SK-N-SH (cell line): ENCODE measurements around the gene OPTC.

Source experiments
- CHD2 ChIP-seq: fragments of 150-350 bp; IDR thresholded peaks from 2 replicates; pipeline ENCODE4 v1.6.1; 2018; ENCODE audit warnings: low read length; ENCODE audit not compliant: partially characterized antibody
- ELF1 ChIP-seq: IDR thresholded peaks from 2 replicates; pipeline ENCODE4 v1.4.0; 2012
- FOSL2 ChIP-seq: IDR thresholded peaks from 2 replicates; pipeline ENCODE4 v1.4.0; 2012; ENCODE audit warnings: low read depth, mild to moderate bottlenecking, moderate library complexity, borderline replicate concordance
- JUND ChIP-seq: IDR thresholded peaks from 2 replicates; pipeline ENCODE4 v1.4.0; 2012
- POLR2AphosphoS5 ChIP-seq: IDR thresholded peaks from 2 replicates; pipeline ENCODE4 v1.6.1; 2012; ENCODE audit warnings: low read depth, low read length
- RXRA ChIP-seq: IDR thresholded peaks from 2 replicates; pipeline ENCODE4 v1.4.0; 2012; ENCODE audit warnings: low read depth, mild to moderate bottlenecking, borderline replicate concordance
- SIN3A ChIP-seq: IDR thresholded peaks from 2 replicates; pipeline ENCODE4 v1.6.1; 2012; ENCODE audit warnings: low read depth, mild to moderate bottlenecking, low read length, moderate library complexity, borderline replicate concordance
- SMC3 ChIP-seq: IDR thresholded peaks from 2 replicates; pipeline ENCODE4 v1.6.1; 2012; ENCODE audit warnings: low read depth, low read length, improper control_type of control experiment
- TAF1 ChIP-seq: IDR thresholded peaks from 2 replicates; pipeline ENCODE4 v1.6.1; 2012; ENCODE audit warnings: low read depth, mild to moderate bottlenecking, low read length, moderate library complexity, borderline replicate concordance

DNA sequence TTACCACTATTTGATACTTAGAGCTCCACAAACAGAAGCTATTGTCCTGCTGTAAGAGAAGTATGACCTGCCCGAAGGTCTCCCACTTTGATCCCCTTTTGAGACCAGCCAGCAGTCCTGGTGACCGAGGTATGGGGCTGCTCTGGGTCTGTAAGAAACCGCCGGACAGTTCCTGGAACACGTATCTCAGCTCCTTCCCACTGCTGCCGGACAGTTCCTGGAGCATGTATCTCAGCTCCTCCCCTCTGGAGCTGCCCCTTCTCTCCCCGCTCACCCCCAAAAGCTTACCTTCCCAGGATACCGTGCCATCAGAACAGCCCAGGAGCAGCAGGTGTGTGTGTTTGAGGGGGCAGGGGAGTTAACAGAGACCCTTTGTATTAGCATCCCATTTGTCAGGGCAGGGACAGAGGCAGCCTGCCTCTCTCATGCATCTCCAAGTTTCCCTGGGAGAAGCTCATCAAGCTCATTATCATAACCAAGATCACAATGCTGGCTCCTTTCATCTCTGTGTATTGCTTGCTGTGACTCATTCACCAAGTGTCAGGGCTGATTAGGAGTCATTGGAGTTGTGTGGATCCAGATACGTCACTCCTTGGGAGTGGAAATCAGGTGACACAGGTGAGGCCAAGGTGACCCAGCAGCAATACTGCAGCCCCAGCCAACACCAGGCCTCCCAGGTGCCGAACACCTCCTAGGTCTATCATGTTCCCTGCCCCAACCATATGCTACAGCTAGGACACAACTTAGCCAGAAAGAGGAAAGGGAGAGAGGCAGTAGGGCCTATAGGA lies 25.3 kb downstream of the OPTC start:
- TF ChIP-seq POLR2AphosphoS5 (peak; percentile 29; the same call in 1 of the 2 replicates), RXRA (peak; percentile 25; the same call in 1 of the 2 replicates), TAF1 (no peak), JUND (peak; percentile 69), FOSL2 (peak; percentile 65; the same call in 1 of the 2 replicates), SIN3A (no peak), SMC3 (no peak), CHD2 (no peak), ELF1 (no peak)
